Upper lobe of left lung (tissue), 6 donors: ENCODE data around the gene TBC1D4. TPM values are rescaled to one million over a fixed set of nuclear protein-coding genes. Genes with fewer than 3 reads are reported as not detected.
"Not testable (repeated sequence)": the region's sequence is repeated elsewhere in the genome, so short reads cannot be mapped to it uniquely, and the experiment has no call there.

Source experiments
- ATAC-seq, 2 donors: fragments of 200-7000 bp; cut with Tn5 transposase; one replicate each; pipeline ENCODE4 v1.9.1; 2022; ENCODE audit warnings: mild to moderate bottlenecking in 2 of 2, moderate library complexity in 2 of 2; ENCODE audit not compliant: low FRiP score in 2 of 2
- DNase-seq, 2 donors: peaks; one replicate each; pipeline ENCODE4 v3.0.0-alpha.2; 2019 to 2020
- H3K27ac ChIP-seq, 4 donors: fragments of 200-600 bp; sonication (generic); one replicate each; pipeline ENCODE4 v1.5.1; 2016 to 2019
- H3K27me3 ChIP-seq, 4 donors: fragments of 200-600 bp; sonication (generic); one replicate each; pipeline ENCODE4 v1.5.1; 2017 to 2019
- H3K36me3 ChIP-seq, 4 donors: fragments of 200-600 bp; sonication (generic); one replicate each; pipeline ENCODE4 v1.5.1; 2016 to 2019
- H3K4me1 ChIP-seq, 4 donors: fragments of 200-600 bp; sonication (generic); one replicate each; pipeline ENCODE4 v1.5.1; 2018 to 2019
- H3K4me3 ChIP-seq, 4 donors: fragments of 200-600 bp; sonication (generic); one replicate each; pipeline ENCODE4 v1.5.1; 2017 to 2019; ENCODE audit warnings: mild to moderate bottlenecking in 2 of 4, moderate library complexity in 1 of 4
- H3K9me3 ChIP-seq, 4 donors: fragments of 200-600 bp; sonication (generic); one replicate each; pipeline ENCODE4 v1.5.1; 2018 to 2019
- EP300 ChIP-seq, 4 donors: sonication (generic); formaldehyde crosslinking; IDR thresholded peaks; one replicate each; pipeline ENCODE4 v1.5.1; 2017; ENCODE audit warnings: antibody characterized with exemption in 4 of 4, control low read depth in 2 of 4
- POLR2A ChIP-seq, 4 donors: fragments of 450-650 bp; IDR thresholded peaks; one replicate each; pipeline ENCODE4 v1.5.1; 2016 to 2017; ENCODE audit warnings: antibody characterized with exemption in 4 of 4, mild to moderate bottlenecking in 2 of 4
- POLR2AphosphoS5 ChIP-seq, 2 donors: sonication (generic); formaldehyde crosslinking; IDR thresholded peaks; one replicate each; pipeline ENCODE4 v1.5.1; 2017; ENCODE audit warnings: antibody characterized with exemption in 2 of 2
- WGBS, 2 donors: methylation state at CpG; one replicate each; pipeline ENCODE4 v1.1.5; 2017 to 2018; 5-methylcytosine and 5-hydroxymethylcytosine counted together
- total RNA-seq, 6 donors: library from RNA; depleted of rRNA in 4 of 6; stranded (reverse); fragments of >200 nt in 4 of 6; gene quantifications; one replicate each; pipeline versions ENCODE4 v1.1.0 to v1.2.1, GENCODE V29; 2016 to 2021
- TF ChIP-seq, protein P1 (sequence below), 6 experiments: fragments of 450-650 bp in 4 of 6; fragments of 200-600 bp in 2 of 6; sonication (generic) in 2 of 6; IDR thresholded peaks; one replicate each; pipeline ENCODE4 v1.5.1; 2016 to 2019; ENCODE audit warnings: antibody characterized with exemption in 6 of 6
- donor health status: DM: no; HTN: no; CAD: no; lungs with moderate emphysema.
- donor health status: DM: no; HTN: yes; CAD: no; lungs with severe emphysema.

TBC1D4 gene
- total RNA-seq, 6 donors from 2014 or later = 26.1 to 97.4 (median 30.7) TPM

DNA sequence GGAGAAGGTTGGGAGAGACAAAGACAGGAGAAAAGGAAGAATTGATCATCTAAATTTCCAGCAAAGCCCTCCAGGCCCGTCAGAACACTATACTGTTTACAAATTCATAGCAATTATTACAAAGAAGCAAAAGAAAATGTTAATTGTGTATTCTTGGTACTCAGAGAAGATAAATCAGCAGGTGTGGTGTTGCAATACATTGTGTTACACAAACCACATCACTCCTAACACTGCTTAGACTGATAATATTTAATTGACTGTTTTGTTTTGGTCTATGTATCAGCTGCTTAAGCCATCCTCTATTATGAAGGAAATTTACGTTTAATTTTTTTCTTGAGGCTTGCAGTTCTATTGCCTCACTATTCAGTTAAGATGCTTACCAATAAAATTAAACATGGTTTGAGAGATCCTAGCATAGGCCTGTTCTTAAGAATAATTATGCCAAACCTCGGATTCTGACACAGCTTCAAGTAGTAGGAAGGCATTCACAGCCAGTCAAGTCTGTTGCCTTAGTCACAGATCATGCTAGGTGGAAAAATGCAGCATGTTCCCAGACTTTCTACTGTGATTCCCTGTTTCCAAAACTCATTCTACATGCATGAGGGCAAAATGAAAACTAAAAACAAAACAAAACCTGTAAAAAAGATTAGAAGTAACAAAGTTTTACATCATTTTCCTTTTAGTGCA lies 129.2 kb downstream of the TBC1D4 start:
- Histone ChIP-seq H3K9me3 (no peaks in the 10 kb centered on the region), H3K4me1 (no peaks in the 10 kb centered on the region), H3K4me3 (no peak overlapping the region), H3K36me3 (peaks cover 0 to 4% (median under 1%) of the 10 kb centered on the region in 4 donors), H3K27ac (no peak overlapping the region), H3K27me3 (no peaks in the 10 kb centered on the region)
- DNase-seq = no peak
- no peak for TF ChIP-seq POLR2A (IDR thresholded peaks at IDR 0.05)
- TF ChIP-seq EP300 (IDR thresholded peaks at IDR 0.05) = no peak
- no peak for TF ChIP-seq POLR2AphosphoS5 (IDR thresholded peaks at IDR 0.05)
- WGBS, 2 donors = 74 to 96% methylated on average over 3 of the region's 3 CpGs
- no peak for ATAC-seq

DNA sequence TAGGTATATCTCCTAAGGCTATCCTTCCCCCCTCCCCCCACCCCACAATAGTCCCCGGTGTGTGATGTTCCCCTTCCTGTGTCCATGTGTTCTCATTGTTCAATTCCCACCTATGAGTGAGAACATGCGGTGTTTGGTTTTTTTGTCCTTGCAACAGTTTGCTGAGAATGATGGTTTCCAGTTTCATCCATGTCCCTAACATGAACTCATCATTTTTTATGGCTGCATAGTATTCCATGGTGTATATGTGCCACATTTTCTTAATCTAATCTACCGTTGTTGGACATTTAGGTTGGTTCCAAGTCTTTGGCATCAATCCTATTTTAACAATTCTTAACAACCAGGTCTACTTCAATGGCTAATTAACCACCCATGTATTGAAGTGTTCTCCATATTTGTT lies 130.4 kb downstream of the TBC1D4 start:
- not testable (repeated sequence) for H3K27ac ChIP-seq, H3K27me3 ChIP-seq, H3K4me3 ChIP-seq, H3K4me1 ChIP-seq, H3K36me3 ChIP-seq, ATAC-seq, DNase-seq, H3K9me3 ChIP-seq
- 98 to 100% methylated on average over 2 of the region's 3 CpGs for WGBS, 2 donors

DNA sequence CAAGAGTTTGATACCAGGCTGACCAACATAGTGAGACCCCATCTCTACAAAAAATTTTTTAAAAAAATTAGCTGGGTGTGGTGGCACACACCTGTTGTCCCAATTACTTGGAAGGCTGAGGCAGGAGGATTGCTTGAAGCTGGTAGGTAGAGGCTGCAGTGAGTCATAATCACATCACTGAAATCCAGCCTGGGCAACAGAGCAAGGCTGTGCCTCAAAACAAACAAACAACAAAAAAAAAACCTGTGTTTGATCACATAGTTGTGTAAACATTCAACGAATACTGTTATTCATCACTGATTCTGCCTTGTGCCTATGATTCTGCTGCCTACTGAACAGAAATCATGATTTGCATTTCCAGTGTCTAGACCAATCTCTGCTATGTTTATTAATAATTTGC lies 134.0 kb downstream of the TBC1D4 start:
- H3K9me3 ChIP-seq = no peaks in the 10 kb centered on the region
- H3K27ac ChIP-seq = no peak overlapping the region
- DNase-seq (no peak), ATAC-seq (no peak)
- TF ChIP-seq POLR2A (IDR thresholded peaks at IDR 0.05) (no peak), EP300 (IDR thresholded peaks at IDR 0.05) (no peak), POLR2AphosphoS5 (IDR thresholded peaks at IDR 0.05) (no peak)
- TF ChIP-seq, protein P1, sequence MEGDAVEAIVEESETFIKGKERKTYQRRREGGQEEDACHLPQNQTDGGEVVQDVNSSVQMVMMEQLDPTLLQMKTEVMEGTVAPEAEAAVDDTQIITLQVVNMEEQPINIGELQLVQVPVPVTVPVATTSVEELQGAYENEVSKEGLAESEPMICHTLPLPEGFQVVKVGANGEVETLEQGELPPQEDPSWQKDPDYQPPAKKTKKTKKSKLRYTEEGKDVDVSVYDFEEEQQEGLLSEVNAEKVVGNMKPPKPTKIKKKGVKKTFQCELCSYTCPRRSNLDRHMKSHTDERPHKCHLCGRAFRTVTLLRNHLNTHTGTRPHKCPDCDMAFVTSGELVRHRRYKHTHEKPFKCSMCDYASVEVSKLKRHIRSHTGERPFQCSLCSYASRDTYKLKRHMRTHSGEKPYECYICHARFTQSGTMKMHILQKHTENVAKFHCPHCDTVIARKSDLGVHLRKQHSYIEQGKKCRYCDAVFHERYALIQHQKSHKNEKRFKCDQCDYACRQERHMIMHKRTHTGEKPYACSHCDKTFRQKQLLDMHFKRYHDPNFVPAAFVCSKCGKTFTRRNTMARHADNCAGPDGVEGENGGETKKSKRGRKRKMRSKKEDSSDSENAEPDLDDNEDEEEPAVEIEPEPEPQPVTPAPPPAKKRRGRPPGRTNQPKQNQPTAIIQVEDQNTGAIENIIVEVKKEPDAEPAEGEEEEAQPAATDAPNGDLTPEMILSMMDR (IDR thresholded peaks at IDR 0.05) = no peak
- no peaks in the 10 kb centered on the region for H3K4me1 ChIP-seq
- no peak overlapping the region for H3K4me3 ChIP-seq
- H3K36me3 ChIP-seq = peaks cover 0 to 8% (median 2%) of the 10 kb centered on the region in 4 donors
- WGBS, 2 donors = 53 to 76% methylated on average over 1 of the region's 1 CpG
- H3K27me3 ChIP-seq = no peaks in the 10 kb centered on the region

DNA sequence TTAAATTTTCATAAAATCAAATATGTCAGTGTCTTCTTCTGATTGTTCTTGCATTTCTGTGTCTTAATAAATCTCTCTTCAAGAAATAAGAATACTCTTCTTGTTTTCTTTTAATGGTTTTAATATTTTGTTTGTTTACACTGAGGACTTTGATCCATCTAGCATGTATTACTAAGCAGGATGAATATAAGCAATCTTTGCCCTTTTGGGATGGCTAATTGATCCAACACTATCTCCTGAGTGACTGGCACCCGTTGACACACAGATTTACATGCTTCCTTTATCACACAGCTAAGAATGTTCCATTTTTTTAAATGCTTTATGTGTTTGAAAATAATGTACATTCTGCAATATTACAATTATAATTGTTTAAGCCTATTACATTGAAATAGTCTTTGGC lies 134.5 kb downstream of the TBC1D4 start:
- no peaks in the 10 kb centered on the region for H3K27me3 ChIP-seq
- no peaks in the 10 kb centered on the region for H3K9me3 ChIP-seq
- DNase-seq = no peak
- no peak for ATAC-seq
- TF ChIP-seq EP300 (IDR thresholded peaks at IDR 0.05) = no peak
- no peak for TF ChIP-seq POLR2A (IDR thresholded peaks at IDR 0.05)
- TF ChIP-seq POLR2AphosphoS5 (IDR thresholded peaks at IDR 0.05) = no peak
- TF ChIP-seq, protein P1 (IDR thresholded peaks at IDR 0.05) = no peak
- no peaks in the 10 kb centered on the region for H3K4me1 ChIP-seq
- H3K4me3 ChIP-seq = no peak overlapping the region
- H3K36me3 ChIP-seq = peaks cover 0 to 8% (median 2%) of the 10 kb centered on the region in 4 donors
- 83 to 86% methylated on average over 1 of the region's 1 CpG for WGBS, 2 donors
- H3K27ac ChIP-seq = no peak overlapping the region

DNA sequence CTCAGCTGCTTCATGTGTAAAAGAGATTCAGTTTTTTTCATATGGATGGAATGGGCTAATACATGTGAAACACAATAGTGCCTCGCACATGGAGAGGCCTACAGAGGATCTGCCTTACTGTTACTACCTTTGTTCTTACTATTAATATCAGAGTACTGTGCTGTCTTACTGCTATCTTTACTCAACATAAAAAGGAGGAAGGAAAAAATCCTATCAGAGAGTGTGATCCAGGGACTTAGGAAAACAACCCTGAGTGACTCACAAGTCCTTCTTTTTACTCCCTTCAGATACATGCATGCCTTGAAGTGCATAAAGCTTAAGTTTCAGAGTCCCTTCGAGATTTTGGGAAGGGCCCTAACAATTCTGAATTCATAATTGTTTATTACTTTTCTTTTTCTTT lies 136.8 kb downstream of the TBC1D4 start:
- H3K9me3 ChIP-seq = no peaks in the 10 kb centered on the region
- H3K4me1 ChIP-seq = no peaks in the 10 kb centered on the region
- H3K27me3 ChIP-seq = no peaks in the 10 kb centered on the region
- TF ChIP-seq POLR2AphosphoS5 (IDR thresholded peaks at IDR 0.05) = no peak
- no peak for TF ChIP-seq POLR2A (IDR thresholded peaks at IDR 0.05)
- no peak for TF ChIP-seq EP300 (IDR thresholded peaks at IDR 0.05)
- TF ChIP-seq, protein P1 (IDR thresholded peaks at IDR 0.05) = no peak
- peaks cover 0 to 11% (median 2%) of the 10 kb centered on the region in 4 donors for H3K36me3 ChIP-seq
- DNase-seq = no peak
- ATAC-seq = no peak
- no peak overlapping the region for H3K4me3 ChIP-seq
- 80 to 84% methylated on average over 2 of the region's 2 CpGs for WGBS, 2 donors
- no peak overlapping the region for H3K27ac ChIP-seq

DNA sequence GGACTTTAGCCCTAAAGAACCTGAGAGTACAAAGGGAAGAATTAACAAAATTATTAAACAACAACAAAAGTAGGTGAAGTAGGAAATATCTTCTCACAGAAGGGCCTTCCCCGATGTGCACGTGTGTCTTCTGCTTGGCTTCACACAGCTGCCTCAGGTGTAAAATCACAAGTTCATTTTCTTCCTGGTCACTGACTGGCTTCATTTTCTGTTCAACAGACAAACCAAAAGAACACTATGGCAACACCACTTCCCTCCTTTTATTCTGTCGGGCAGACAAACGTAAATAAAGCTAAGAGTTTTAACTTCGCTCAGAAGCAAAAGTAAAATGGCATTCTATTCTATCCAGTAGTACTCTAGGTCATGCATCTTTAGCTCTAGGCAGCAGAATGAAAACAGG lies 140.9 kb downstream of the TBC1D4 start:
- DNase-seq (no peak), ATAC-seq (no peak)
- Histone ChIP-seq H3K27me3 (no peaks in the 10 kb centered on the region), H3K4me3 (no peak overlapping the region), H3K9me3 (no peaks in the 10 kb centered on the region), H3K36me3 (peaks cover 0 to 10% (median 1%) of the 10 kb centered on the region in 4 donors), H3K4me1 (no peaks in the 10 kb centered on the region), H3K27ac (no peak overlapping the region)
- 76 to 83% methylated on average over 5 of the region's 5 CpGs for WGBS, 2 donors
- TF ChIP-seq, protein P1 (IDR thresholded peaks at IDR 0.05) = no peak
- TF ChIP-seq POLR2A (IDR thresholded peaks at IDR 0.05) (no peak), EP300 (IDR thresholded peaks at IDR 0.05) (no peak), POLR2AphosphoS5 (IDR thresholded peaks at IDR 0.05) (no peak)
